ENCODE results near the gene RXRA. TPM values are rescaled to one million over a fixed set of nuclear protein-coding genes. Genes with fewer than 3 reads are reported as not detected.

RXRA gene
- total RNA-seq, 1 donor from 2014 or later: 83.3 TPM

DNA sequence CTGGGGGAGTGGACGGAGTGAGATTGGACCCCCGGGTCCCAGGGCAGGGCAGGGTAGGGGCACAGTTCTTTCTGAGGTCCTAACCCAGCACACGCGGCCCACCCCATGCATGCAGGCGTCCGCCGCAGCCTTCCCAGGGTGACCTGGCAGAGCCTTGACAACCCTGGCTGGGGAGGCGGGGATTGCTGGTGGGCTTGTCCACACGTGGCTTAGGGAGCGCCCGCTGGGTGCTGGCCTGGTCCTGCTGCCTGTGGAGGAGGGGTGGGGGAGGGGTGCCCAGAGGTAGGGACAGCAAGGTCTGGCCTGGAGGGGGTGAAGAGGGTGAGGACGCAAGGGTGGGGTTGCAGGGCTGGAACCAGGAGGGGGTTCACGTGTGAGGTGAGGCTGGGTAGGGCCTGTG is 6.0 kb downstream of the RXRA start:
- no peaks in the 10 kb centered on the region for H3K9me3 Mint-ChIP-seq (ENCODE audit: unreplicated experiment)
- TF ChIP-seq, protein P1, sequence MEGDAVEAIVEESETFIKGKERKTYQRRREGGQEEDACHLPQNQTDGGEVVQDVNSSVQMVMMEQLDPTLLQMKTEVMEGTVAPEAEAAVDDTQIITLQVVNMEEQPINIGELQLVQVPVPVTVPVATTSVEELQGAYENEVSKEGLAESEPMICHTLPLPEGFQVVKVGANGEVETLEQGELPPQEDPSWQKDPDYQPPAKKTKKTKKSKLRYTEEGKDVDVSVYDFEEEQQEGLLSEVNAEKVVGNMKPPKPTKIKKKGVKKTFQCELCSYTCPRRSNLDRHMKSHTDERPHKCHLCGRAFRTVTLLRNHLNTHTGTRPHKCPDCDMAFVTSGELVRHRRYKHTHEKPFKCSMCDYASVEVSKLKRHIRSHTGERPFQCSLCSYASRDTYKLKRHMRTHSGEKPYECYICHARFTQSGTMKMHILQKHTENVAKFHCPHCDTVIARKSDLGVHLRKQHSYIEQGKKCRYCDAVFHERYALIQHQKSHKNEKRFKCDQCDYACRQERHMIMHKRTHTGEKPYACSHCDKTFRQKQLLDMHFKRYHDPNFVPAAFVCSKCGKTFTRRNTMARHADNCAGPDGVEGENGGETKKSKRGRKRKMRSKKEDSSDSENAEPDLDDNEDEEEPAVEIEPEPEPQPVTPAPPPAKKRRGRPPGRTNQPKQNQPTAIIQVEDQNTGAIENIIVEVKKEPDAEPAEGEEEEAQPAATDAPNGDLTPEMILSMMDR (IDR thresholded peaks at IDR 0.05; ENCODE audit: unreplicated experiment): no peak
- no peak for DNase-seq (ENCODE audit: low spot score)
- peaks cover 5% of the 10 kb centered on the region for H3K27me3 Mint-ChIP-seq (ENCODE audit: unreplicated experiment)
- H3K27ac Mint-ChIP-seq (ENCODE audit: unreplicated experiment): no peak overlapping the region
- H3K4me3 Mint-ChIP-seq (ENCODE audit: unreplicated experiment): no peak overlapping the region
- peaks cover 1% of the 10 kb centered on the region for H3K36me3 Mint-ChIP-seq (ENCODE audit: low read depth, unreplicated experiment)
- H3K4me1 Mint-ChIP-seq (ENCODE audit: unreplicated experiment): peaks cover 22% of the 10 kb centered on the region

DNA sequence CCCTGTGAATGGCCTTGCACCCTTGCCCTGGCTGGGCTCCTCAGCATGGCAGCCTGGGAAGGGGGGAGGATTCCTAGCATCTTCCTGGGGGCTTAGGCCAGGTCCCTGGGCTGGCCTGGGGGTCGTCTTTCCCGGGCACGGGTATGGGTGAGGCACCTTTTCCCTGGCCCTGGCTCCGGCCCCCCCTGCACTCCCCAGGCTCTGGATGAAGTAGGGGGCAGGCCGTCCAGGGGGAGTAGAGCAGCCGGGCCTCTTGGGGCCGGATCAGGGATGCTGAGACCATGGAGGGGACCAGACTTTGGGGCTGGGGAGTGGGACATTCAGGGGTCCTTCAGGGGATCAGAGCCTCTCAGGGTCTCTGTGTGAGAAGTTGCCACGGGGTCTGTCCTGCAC is 6.6 kb downstream of the RXRA start:
- H3K27ac Mint-ChIP-seq (ENCODE audit: unreplicated experiment): no peak overlapping the region
- no peaks in the 10 kb centered on the region for H3K9me3 Mint-ChIP-seq (ENCODE audit: unreplicated experiment)
- peaks cover 6% of the 10 kb centered on the region for H3K36me3 Mint-ChIP-seq (ENCODE audit: low read depth, unreplicated experiment)
- TF ChIP-seq, protein P1 (IDR thresholded peaks at IDR 0.05; ENCODE audit: unreplicated experiment): no peak
- no peak overlapping the region for H3K4me3 Mint-ChIP-seq (ENCODE audit: unreplicated experiment)
- DNase-seq (ENCODE audit: low spot score): no peak
- peaks cover 28% of the 10 kb centered on the region for H3K4me1 Mint-ChIP-seq (ENCODE audit: unreplicated experiment)
- peaks cover 5% of the 10 kb centered on the region for H3K27me3 Mint-ChIP-seq (ENCODE audit: unreplicated experiment)

GRCh38 chr9:134333234-134333873 is 7.1 kb downstream of the RXRA start:
- no peak overlapping the region for H3K4me3 Mint-ChIP-seq (ENCODE audit: unreplicated experiment)
- no peaks in the 10 kb centered on the region for H3K9me3 Mint-ChIP-seq (ENCODE audit: unreplicated experiment)
- peaks cover 28% of the 10 kb centered on the region for H3K4me1 Mint-ChIP-seq (ENCODE audit: unreplicated experiment)
- peaks cover 5% of the 10 kb centered on the region for H3K27me3 Mint-ChIP-seq (ENCODE audit: unreplicated experiment)
- TF ChIP-seq, protein P1 (IDR thresholded peaks at IDR 0.05; ENCODE audit: unreplicated experiment): no peak
- no peak overlapping the region for H3K27ac Mint-ChIP-seq (ENCODE audit: unreplicated experiment)
- no peak for DNase-seq (ENCODE audit: low spot score)
- peaks cover 6% of the 10 kb centered on the region for H3K36me3 Mint-ChIP-seq (ENCODE audit: low read depth, unreplicated experiment)

- TF ChIP-seq, protein P1 (IDR thresholded peaks at IDR 0.05; ENCODE audit: unreplicated experiment): no peak
- H3K4me3 Mint-ChIP-seq (ENCODE audit: unreplicated experiment): no peak overlapping the region
- H3K9me3 Mint-ChIP-seq (ENCODE audit: unreplicated experiment): no peaks in the 10 kb centered on the region
- H3K4me1 Mint-ChIP-seq (ENCODE audit: unreplicated experiment): peaks cover 27% of the 10 kb centered on the region
- H3K27me3 Mint-ChIP-seq (ENCODE audit: unreplicated experiment): peaks cover 5% of the 10 kb centered on the region
- peaks cover 6% of the 10 kb centered on the region for H3K36me3 Mint-ChIP-seq (ENCODE audit: low read depth, unreplicated experiment)
- H3K27ac Mint-ChIP-seq (ENCODE audit: unreplicated experiment): no peak overlapping the region
- DNase-seq (ENCODE audit: low spot score): no peak
Measured at GRCh38 chr9:134333874-134334581, 7.8 kb downstream of the RXRA start.

DNA sequence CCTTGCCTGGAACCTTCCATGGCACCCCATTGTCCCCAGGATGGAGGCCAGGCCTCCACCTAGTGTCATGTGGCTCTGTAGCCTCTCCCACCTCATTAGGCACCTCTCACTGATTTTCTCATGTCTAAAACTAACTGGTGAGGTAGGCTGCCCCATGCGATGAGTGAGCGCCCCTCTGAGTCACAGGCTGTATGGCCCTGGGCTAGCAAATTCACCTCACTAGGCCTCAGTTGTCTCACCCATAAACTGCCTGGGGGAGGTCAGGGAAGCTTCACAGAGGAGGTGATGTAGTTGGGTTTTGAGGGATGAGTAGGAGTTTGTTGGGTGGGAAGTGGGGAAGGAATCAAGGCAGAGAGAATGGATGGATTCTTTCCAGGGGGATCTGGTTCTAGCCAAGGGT is 8.8 kb downstream of the RXRA start:
- DNase-seq (ENCODE audit: low spot score): no peak
- H3K4me3 Mint-ChIP-seq (ENCODE audit: unreplicated experiment): no peak overlapping the region
- no peak overlapping the region for H3K27ac Mint-ChIP-seq (ENCODE audit: unreplicated experiment)
- peaks cover 20% of the 10 kb centered on the region for H3K4me1 Mint-ChIP-seq (ENCODE audit: unreplicated experiment)
- peaks cover 6% of the 10 kb centered on the region for H3K36me3 Mint-ChIP-seq (ENCODE audit: low read depth, unreplicated experiment)
- H3K27me3 Mint-ChIP-seq (ENCODE audit: unreplicated experiment): peaks cover 5% of the 10 kb centered on the region
- no peaks in the 10 kb centered on the region for H3K9me3 Mint-ChIP-seq (ENCODE audit: unreplicated experiment)
- TF ChIP-seq, protein P1 (IDR thresholded peaks at IDR 0.05; ENCODE audit: unreplicated experiment): no peak
